Measurements from ENCODE around the gene RSRP1.
"Not testable (repeated sequence)": the region's sequence is repeated elsewhere in the genome, so short reads cannot be mapped to it uniquely, and the experiment has no call there.

Gene RSRP1

GRCh38 chr1:25239681-25240541 is 7.3 kb downstream of the RSRP1 start:
- peak; percentile 74 for TF ChIP-seq CTCF (conservative IDR thresholded peaks at IDR 0.05; ENCODE audit: low read depth)
- CTCF ChIA-PET = interaction anchor here (0.6 to 0.8 kb wide), 4 partner anchors 10 to 584 kb away, joined by 3 to 4 read pairs (median 3); no protein-coding TSS in a partner anchor
- H3K27ac ChIP-seq = peak overlapping the region; percentile 96
- peak; percentile 90 for DNase-seq (ENCODE audit: low spot score)
- POLR2A ChIA-PET (ENCODE audit: low non-redundant PET) = interaction anchor here (0.6 kb wide), 1 partner anchor 385 kb away, joined by 7 read pairs; no protein-coding TSS in a partner anchor

- no peak for DNase-seq (ENCODE audit: low spot score)
- no peak overlapping the region for H3K27ac ChIP-seq
- ChIA-PET POLR2A (ENCODE audit: low non-redundant PET) (no interaction called here), CTCF (no interaction called here)
- TF ChIP-seq CTCF (conservative IDR thresholded peaks at IDR 0.05; ENCODE audit: low read depth) = no peak
These were observed 9.2 kb downstream of the RSRP1 start for GRCh38 chr1:25238046-25238445.

- H3K27ac ChIP-seq = peak overlapping the region; percentile 58; the same call in 1 of the 2 replicates
- CTCF ChIA-PET = interaction anchor here (0.6 kb wide), 1 partner anchor 594 kb away, joined by 4 read pairs; no protein-coding TSS in a partner anchor
- POLR2A ChIA-PET (ENCODE audit: low non-redundant PET); DNase-seq (ENCODE audit: low spot score): not testable (repeated sequence)
These were observed 11.0 kb downstream of the RSRP1 start for GRCh38 chr1:25236261-25236660.

GRCh38 chr1:25235411-25235810 is 11.8 kb downstream of the RSRP1 start:
- POLR2A ChIA-PET (ENCODE audit: low non-redundant PET) = not testable (repeated sequence)

GRCh38 chr1:25232866-25233784 is 14.1 kb downstream of the RSRP1 start:
- no peak for TF ChIP-seq CTCF (conservative IDR thresholded peaks at IDR 0.05; ENCODE audit: low read depth)
- H3K27ac ChIP-seq = peak overlapping the region; percentile 89
- peak; percentile 91 for DNase-seq (ENCODE audit: low spot score)
- ChIA-PET CTCF (interaction anchor here (0.5 kb wide), 1 partner anchor 13 kb away, joined by 3 read pairs; no protein-coding TSS in a partner anchor), POLR2A (ENCODE audit: low non-redundant PET) (interaction anchor here (1.3 to 1.9 kb wide), 2 partner anchors 8 to 14 kb away, joined by 4 to 11 read pairs; partner anchors contain the start of gene RSRP1)

More at GRCh38 chr1:25235411-25235810, 11.8 kb downstream of the RSRP1 start:
- DNase-seq (ENCODE audit: low spot score); CTCF ChIA-PET: not testable (repeated sequence)
- H3K27ac ChIP-seq = peak overlapping the region; percentile 8; the same call in 1 of the 2 replicates

- TF ChIP-seq CTCF (conservative IDR thresholded peaks at IDR 0.05; ENCODE audit: low read depth) = no peak
- H3K27ac ChIP-seq = peak within 1 kb of the TSS; percentile 89
- ChIA-PET POLR2A (ENCODE audit: low non-redundant PET) (interaction anchor here (1.3 to 1.9 kb wide), 2 partner anchors 9 to 15 kb away, joined by 4 to 11 read pairs; partner anchors contain the start of gene RSRP1), CTCF (interaction anchor here (0.5 to 0.6 kb wide), 3 partner anchors 14 to 578 kb away, joined by 3 to 4 read pairs (median 4); no protein-coding TSS in a partner anchor)
- peak; percentile 90 for DNase-seq (ENCODE audit: low spot score)
These were observed 15.0 kb downstream of the RSRP1 start, which contains the start of gene SYF2 for GRCh38 chr1:25232027-25232865. SYF2 (minus strand) TSS chr1:25232502; CDS start chr1:25232467, 35 bp downstream.
